ENCODE measurements around the gene ELAVL2. TPM values are rescaled to one million over a fixed set of nuclear protein-coding genes. Genes with fewer than 3 reads are reported as not detected.

The ELAVL2 gene
- polyA plus RNA-seq, 1 donor from 2014 or later, result 106 TPM

GRCh38 chr9:23764219-23764618 is 61.8 kb downstream of the ELAVL2 start:
- Histone ChIP-seq H2AFZ (ENCODE audit: low read depth, low read length) (no peak overlapping the region), H3F3A (ENCODE audit: insufficient read depth, low read length, poor library complexity, severe bottlenecking) (no peaks in the 10 kb centered on the region), H3K36me3 (ENCODE audit: insufficient read depth, low read length) (no peaks in the 10 kb centered on the region), H3K4me3 (ENCODE audit: low read length) (no peak overlapping the region), H3K4me2 (ENCODE audit: low read length) (no peak overlapping the region), H4K20me1 (ENCODE audit: insufficient read depth) (no peaks in the 10 kb centered on the region), H3K79me2 (replicated peaks; ENCODE audit: insufficient read depth, low read length) (peaks cover 37% of the 10 kb centered on the region), H3K9me2 (ENCODE audit: insufficient read depth, low read length) (no peaks in the 10 kb centered on the region), H3K27ac (ENCODE audit: low read length) (no peak overlapping the region), H3K9me3 (ENCODE audit: low read length) (no peaks in the 10 kb centered on the region), H3K9ac (ENCODE audit: low read length) (no peak overlapping the region), H3K27me3 (ENCODE audit: insufficient read depth, low read depth, low read length) (no peaks in the 10 kb centered on the region)
- TF ChIP-seq RAD21 (conservative IDR thresholded peaks at IDR 0.05) (no peak), TAF1 (IDR thresholded peaks at IDR 0.05; ENCODE audit: low read depth) (no peak), MXI1 (conservative IDR thresholded peaks at IDR 0.05; ENCODE audit: poor library complexity, severe bottlenecking) (no peak), CTCF (IDR thresholded peaks at IDR 0.05; ENCODE audit: poor library complexity, severe bottlenecking) (no peak), REST (IDR thresholded peaks at IDR 0.05; ENCODE audit: borderline replicate concordance) (no peak), EZH2 (IDR thresholded peaks at IDR 0.05; ENCODE audit: borderline replicate concordance, insufficient read depth, low read length, poor library complexity, severe bottlenecking) (no peak), SMC3 (conservative IDR thresholded peaks at IDR 0.05; ENCODE audit: poor library complexity) (no peak), POLR2AphosphoS5 (IDR thresholded peaks at IDR 0.05) (no peak), EP300 (conservative IDR thresholded peaks at IDR 0.05; ENCODE audit: poor library complexity, severe bottlenecking) (no peak)

GRCh38 chr9:23754551-23754950 is 71.5 kb downstream of the ELAVL2 start:
- Histone ChIP-seq H3K27me3 (ENCODE audit: insufficient read depth, low read depth, low read length) (no peaks in the 10 kb centered on the region), H3K9me3 (ENCODE audit: low read length) (no peaks in the 10 kb centered on the region), H4K20me1 (ENCODE audit: insufficient read depth) (no peaks in the 10 kb centered on the region), H3K9ac (ENCODE audit: low read length) (no peak overlapping the region), H3K4me2 (ENCODE audit: low read length) (no peak overlapping the region), H3K79me2 (replicated peaks; ENCODE audit: insufficient read depth, low read length) (no peaks in the 10 kb centered on the region), H3K36me3 (ENCODE audit: insufficient read depth, low read length) (no peaks in the 10 kb centered on the region), H3K9me2 (ENCODE audit: insufficient read depth, low read length) (no peaks in the 10 kb centered on the region), H2AFZ (ENCODE audit: low read depth, low read length) (no peak overlapping the region), H3K4me3 (ENCODE audit: low read length) (no peak overlapping the region), H3K27ac (ENCODE audit: low read length) (no peak overlapping the region), H3F3A (ENCODE audit: insufficient read depth, low read length, poor library complexity, severe bottlenecking) (no peaks in the 10 kb centered on the region)
- TF ChIP-seq TAF1 (IDR thresholded peaks at IDR 0.05; ENCODE audit: low read depth) (no peak), RAD21 (conservative IDR thresholded peaks at IDR 0.05) (no peak), SMC3 (conservative IDR thresholded peaks at IDR 0.05; ENCODE audit: poor library complexity) (no peak)

GRCh38 chr9:23752859-23753258 is 73.2 kb downstream of the ELAVL2 start:
- TF ChIP-seq RAD21 (conservative IDR thresholded peaks at IDR 0.05) (no peak), SMC3 (conservative IDR thresholded peaks at IDR 0.05; ENCODE audit: poor library complexity) (no peak), POLR2AphosphoS5 (IDR thresholded peaks at IDR 0.05) (no peak), EP300 (conservative IDR thresholded peaks at IDR 0.05; ENCODE audit: poor library complexity, severe bottlenecking) (no peak), EZH2 (IDR thresholded peaks at IDR 0.05; ENCODE audit: borderline replicate concordance, insufficient read depth, low read length, poor library complexity, severe bottlenecking) (no peak), MXI1 (conservative IDR thresholded peaks at IDR 0.05; ENCODE audit: poor library complexity, severe bottlenecking) (no peak), CTCF (IDR thresholded peaks at IDR 0.05; ENCODE audit: poor library complexity, severe bottlenecking) (no peak), REST (IDR thresholded peaks at IDR 0.05; ENCODE audit: borderline replicate concordance) (no peak), TAF1 (IDR thresholded peaks at IDR 0.05; ENCODE audit: low read depth) (no peak)
- H3K27ac ChIP-seq (ENCODE audit: low read length), result no peak overlapping the region
- H3K9me2 ChIP-seq (ENCODE audit: insufficient read depth, low read length), result no peaks in the 10 kb centered on the region

More at GRCh38 chr9:23752859-23753258, 73.2 kb downstream of the ELAVL2 start:
- no peaks in the 10 kb centered on the region for H3F3A ChIP-seq (ENCODE audit: insufficient read depth, low read length, poor library complexity, severe bottlenecking)
- H3K9me3 ChIP-seq (ENCODE audit: low read length), result no peaks in the 10 kb centered on the region
- no peaks in the 10 kb centered on the region for H4K20me1 ChIP-seq (ENCODE audit: insufficient read depth)
- H3K9ac ChIP-seq (ENCODE audit: low read length), result no peak overlapping the region
- H3K4me2 ChIP-seq (ENCODE audit: low read length), result no peak overlapping the region
- H3K27me3 ChIP-seq (ENCODE audit: insufficient read depth, low read depth, low read length), result no peaks in the 10 kb centered on the region
- no peak overlapping the region for H3K4me3 ChIP-seq (ENCODE audit: low read length)
- no peaks in the 10 kb centered on the region for H3K79me2 ChIP-seq (replicated peaks; ENCODE audit: insufficient read depth, low read length)
- no peaks in the 10 kb centered on the region for H3K36me3 ChIP-seq (ENCODE audit: insufficient read depth, low read length)
- H2AFZ ChIP-seq (ENCODE audit: low read depth, low read length), result no peak overlapping the region
